Kidney tubule cell (primary cell): ENCODE results near the gene ATP6V1G2.
A peak's percentile ranks its signal among the peaks of the same experiment; 100 is the strongest.
"Not testable (repeated sequence)": the region's sequence is repeated elsewhere in the genome, so short reads cannot be mapped to it uniquely, and the experiment has no call there.

Source experiments
- DNase-seq: peaks from one replicate; pipeline ENCODE4 v3.0.0-alpha.2; 2018; ENCODE audit warnings: low spot score

The ATP6V1G2 gene

DNA sequence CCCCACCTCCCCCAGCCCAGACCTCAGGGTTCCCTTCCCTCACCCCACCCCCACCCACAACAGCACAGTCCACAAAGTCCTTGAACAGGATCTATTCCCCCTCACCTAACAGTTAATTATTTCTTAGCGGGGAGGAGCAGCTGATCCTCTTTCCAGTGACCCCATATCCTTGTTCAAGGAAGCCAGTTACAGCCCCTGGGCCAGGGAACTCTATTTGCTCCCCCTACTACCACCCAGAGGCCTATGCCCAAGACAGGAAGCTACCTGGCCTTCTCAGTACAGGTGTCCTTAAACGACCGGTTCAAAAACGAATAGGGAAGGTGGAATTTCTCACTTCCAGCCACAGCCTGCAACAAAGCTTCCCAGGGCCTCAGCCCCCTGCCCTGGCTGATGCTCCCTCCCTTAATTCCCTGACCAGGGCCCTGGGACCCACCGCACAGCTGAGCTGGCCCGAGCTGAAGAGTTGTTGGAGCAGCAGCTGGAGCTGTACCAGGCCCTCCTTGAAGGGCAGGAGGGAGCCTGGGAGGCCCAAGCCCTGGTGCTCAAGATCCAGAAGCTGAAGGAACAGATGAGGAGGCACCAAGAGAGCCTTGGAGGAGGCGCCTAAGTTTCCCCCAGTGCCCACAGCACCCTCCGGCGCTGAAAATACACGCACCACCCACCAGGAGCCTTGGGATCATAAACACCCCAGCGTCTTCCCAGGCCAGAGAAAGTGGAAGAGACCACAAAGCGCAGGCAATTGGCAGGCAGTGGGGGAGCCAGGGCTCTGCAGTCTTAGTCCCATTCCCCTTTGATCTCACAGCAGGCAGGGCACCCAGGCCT lies 16.9 kb downstream of the ATP6V1G2 start:
- DNase-seq: peak; percentile 19

GRCh38 chr6:31528821-31529328 lies 17.5 kb downstream of the ATP6V1G2 start, which contains the start of gene MCCD1:
MCCD1 (plus strand) TSS chr6:31528962; CDS start chr6:31529015, 53 bp downstream.
- DNase-seq: peak; percentile 19

- no peak for DNase-seq
These were observed 18.1 kb downstream of the ATP6V1G2 start for GRCh38 chr6:31528307-31528777.

DNA sequence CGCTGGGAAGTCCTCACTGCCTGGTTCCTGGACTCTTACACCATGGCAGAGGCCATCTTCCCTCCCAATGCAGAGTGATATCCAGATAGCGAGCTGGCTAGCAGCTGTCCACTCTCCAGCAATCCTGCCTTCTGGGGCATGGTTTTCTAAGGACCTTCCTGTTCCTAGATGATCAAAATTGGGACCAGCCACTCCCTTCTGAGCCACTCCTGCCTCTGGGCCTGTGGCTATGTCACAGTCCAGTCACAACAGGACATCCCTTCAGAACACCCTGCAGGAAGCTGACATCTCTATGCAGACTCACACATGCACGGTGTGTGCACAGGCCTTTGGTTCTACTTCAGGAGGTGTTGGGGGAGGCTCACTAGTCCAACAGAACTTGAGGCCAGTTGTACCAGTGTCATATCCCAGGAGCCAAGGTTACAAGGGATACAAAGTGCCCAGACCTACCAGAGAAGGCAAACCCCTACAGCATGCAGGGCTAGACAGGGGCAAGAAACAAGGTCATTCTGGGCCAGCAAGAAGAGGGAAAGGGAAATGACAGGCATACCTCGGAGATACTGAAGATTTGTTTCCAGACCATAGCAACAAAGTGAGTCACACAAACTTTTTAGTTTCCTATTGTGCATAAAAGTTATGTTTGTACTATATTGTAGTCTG lies 20.3 kb downstream of the ATP6V1G2 start:
- peak; percentile 46 for DNase-seq

- DNase-seq: no peak
These were observed 20.9 kb downstream of the ATP6V1G2 start for GRCh38 chr6:31525553-31525931.

GRCh38 chr6:31521835-31522234 lies 24.6 kb downstream of the ATP6V1G2 start:
- no peak for DNase-seq

- peak; percentile 54 for DNase-seq
These were observed 32.8 kb downstream of the ATP6V1G2 start for GRCh38 chr6:31513456-31514165.

DNA sequence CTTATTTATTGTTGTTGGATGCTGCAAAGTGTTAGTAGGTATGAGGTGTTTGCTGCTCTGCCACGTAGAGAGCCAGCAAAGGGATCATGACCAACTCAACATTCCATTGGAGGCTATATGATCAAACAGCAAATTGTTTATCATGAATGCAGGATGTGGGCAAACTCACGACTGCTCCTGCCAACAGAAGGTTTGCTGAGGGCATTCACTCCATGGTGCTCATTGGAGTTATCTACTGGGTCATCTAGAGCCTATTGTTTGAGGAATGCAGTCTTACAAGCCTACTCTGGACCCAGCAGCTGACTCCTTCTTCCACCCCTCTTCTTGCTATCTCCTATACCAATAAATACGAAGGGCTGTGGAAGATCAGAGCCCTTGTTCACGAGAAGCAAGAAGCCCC lies 36.4 kb downstream of the ATP6V1G2 start:
- no peak for DNase-seq

GRCh38 chr6:31509036-31509435 lies 37.4 kb downstream of the ATP6V1G2 start:
- not testable (repeated sequence) for DNase-seq

DNA sequence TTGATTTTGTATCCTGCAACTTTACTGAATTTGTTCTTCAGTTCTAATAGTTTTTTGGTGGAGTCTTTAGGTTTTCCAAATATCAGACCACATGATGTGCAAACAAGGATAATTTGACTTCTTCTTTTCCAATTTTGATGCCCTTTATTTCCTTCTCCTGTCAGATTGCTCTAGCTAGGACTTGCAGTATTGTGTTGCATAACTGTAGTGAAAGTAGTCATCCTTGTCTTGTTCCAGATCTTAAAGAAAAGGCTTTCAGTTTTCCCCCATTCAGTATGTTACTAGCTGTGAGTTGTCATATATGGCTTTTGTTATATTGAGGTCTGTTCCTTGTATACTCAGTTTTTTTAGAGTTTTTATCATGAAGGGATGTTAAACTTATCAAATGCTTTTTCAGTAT lies 43.8 kb downstream of the ATP6V1G2 start:
- no peak for DNase-seq

GRCh38 chr6:31499648-31500047 lies 46.8 kb downstream of the ATP6V1G2 start:
- not testable (repeated sequence) for DNase-seq

DNA sequence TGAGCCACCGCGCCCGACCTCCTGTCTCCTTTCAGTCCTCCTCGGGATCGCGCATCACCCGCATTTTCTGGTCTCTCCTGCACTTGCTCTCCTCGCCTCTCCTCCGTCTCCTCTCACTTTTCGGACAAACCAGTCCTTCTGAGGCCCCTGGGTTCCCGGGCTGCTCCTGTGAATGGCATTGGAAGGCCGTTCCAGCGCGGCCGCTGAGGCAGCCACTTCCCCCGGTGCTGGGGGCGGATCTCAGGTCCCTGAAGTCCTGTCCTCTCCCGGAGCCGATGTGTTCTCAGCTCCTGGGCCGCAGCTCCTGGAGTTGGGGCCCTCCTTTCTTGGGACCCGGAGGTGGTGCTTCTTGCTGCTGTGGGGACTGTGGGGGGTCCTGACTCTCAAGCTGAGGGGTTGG lies 47.7 kb downstream of the ATP6V1G2 start:
- DNase-seq: peak; percentile 22

- DNase-seq: peak; percentile 88
These were observed 48.6 kb downstream of the ATP6V1G2 start, which contains the start of gene MICB for GRCh38 chr6:31497531-31498476. MICB (plus strand) TSS chr6:31498145; CDS start chr6:31498194, 49 bp downstream.

- not testable (repeated sequence) for DNase-seq
These were observed 49.6 kb downstream of the ATP6V1G2 start for GRCh38 chr6:31496826-31497225.

- DNase-seq: peak; percentile 57
These were observed 50.8 kb downstream of the ATP6V1G2 start for GRCh38 chr6:31495580-31495979.
